AG08395 (cell line): Measurements from ENCODE around the gene TPM2.

Source experiments
- DNase-seq: peaks from one replicate; pipeline ENCODE4 v3.0.0; 2012; ENCODE audit warnings: mixed read lengths, low spot score

Gene TPM2

DNA sequence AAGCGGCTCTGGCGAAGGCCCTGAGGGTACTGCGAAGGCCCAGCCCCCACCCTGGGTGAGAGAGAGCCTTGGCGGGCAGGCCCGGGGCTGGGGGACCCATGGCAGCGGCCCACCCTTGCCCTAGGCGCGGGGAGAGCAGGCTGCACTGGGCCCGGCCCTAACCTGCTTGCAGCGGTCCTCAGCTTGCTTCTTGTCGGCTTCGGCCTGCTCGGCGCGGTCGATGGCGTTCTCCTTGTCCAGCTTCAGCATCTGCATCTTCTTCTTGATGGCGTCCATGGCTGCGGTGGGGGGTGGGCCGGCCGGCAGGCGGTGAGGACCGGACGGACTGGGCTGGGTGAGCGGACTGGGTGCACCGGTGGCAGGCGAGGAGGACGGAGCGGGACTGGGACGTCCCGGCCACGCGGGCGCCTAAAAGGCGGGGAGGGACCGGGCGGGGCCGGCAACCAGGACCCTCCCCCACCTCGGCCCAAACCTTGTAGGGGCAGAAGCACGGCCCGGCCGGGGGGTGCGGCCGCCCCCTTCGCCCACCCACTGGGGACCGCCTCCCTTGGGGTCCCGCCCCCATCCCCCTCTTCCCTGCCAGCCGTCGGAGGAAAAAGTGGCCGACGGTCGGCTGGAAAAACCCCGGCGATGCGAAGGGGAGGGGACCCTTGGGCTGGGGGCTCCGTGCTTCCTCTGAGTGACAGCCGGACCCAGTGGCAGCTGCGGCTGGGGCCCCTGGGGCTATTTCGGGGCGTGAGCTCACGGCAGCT, at the start of gene TPM2:
Gene TPM2, minus strand, starts transcription at position 384 of the 752 bp plus-strand sequence. Its CDS starts 108 bp downstream, at position 276.
- peak; percentile 93 for DNase-seq

DNA sequence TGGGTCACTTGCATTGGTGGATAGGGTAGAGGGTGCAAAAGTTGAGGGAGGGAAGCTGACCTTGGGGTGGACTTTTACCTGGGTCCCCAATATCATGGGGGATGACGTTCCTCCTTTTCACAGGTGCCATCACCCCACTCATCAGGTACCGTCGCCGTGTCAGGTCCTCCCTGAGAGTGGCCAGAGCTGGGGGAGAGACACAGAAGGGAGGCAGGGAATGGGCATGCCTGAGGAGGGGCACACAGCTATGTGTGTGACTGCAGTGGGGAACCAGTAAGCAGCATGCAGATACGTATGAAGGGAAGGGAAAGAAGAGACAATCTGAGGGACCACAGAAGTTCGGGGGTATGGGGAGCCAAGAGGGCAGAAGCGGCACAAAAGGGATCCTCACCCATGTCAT, 49.2 kb upstream of the TPM2 start:
- DNase-seq = no peak

DNA sequence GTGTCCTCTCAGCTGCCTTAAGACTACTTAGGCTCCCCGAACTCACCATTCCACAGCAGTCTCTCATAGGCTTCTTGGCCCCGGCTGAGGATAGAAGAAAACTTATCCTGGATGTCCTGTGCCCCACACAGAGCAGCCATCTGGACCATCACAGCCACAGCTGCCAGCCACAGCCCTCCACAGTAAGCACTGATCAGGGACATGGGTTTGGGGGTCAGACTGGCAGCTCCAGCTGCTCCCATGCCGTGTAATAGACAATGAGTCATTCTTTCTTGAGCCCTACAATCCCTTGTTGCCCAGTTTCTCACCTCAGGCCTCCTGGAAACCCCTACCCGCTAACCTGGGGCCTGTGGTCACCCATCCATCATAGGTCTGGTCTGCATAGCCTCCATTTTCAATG, 48.5 kb upstream of the TPM2 start:
- no peak for DNase-seq

DNA sequence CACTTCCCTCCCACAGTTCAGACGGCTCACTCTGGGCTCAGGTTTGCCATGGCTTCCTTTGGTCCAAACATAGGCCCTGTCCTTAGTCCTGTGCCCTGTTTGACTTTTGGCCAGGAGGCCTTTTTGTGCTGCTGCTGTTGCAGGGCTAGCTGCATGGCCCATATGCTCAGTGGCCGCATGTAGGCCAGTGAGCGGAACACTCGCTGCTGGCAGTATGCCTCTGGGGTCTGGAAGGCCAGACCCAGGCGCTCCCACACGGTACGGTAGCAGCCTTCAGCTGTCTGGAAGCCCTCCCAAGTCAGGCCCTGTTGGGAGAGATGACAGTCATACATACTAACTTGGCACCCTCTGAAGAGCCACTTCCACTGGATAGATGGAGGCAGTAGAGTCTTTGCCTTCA, 47.4 kb upstream of the TPM2 start:
- no peak for DNase-seq

DNA sequence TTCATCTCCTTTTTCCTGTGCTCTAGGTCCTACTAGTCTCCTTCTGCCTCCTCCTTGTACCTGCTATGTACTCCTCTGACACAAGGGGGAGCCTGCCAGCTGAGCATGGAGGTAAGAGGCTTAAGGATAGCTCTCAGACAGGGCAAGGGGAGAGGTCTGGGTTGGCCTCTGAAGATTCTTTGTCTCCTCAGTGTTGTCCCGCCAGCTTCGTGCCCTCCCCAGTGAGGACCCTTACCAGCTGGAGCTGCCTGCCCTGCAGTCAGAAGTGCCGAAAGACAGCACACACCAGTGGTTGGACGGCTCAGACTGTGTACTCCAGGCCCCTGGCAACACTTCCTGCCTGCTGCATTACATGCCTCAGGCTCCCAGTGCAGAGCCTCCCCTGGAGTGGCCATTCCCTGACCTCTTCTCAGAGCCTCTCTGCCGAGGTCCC, 46.5 kb upstream of the TPM2 start:
- peak; percentile 77 for DNase-seq

DNA sequence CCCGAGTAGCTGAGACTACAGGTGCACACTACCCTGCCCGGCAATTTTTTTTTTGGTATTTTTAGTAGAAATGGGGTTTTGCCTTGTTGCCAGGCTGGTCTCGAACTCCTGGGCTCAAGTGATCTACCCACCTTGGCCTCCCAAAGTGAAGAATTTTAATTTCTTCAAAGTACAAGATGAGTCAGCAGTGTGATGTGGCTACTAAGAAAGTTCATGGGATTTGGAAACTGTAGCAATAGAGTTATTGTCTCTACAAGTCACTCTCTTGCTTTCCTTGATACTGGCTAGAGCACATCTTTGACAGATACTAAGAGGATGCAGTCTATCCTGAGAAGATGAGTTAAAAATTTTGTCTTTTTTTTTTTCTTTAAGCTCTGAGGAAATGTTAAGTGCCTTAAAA, 44.4 kb upstream of the TPM2 start:
- DNase-seq = no peak

DNA sequence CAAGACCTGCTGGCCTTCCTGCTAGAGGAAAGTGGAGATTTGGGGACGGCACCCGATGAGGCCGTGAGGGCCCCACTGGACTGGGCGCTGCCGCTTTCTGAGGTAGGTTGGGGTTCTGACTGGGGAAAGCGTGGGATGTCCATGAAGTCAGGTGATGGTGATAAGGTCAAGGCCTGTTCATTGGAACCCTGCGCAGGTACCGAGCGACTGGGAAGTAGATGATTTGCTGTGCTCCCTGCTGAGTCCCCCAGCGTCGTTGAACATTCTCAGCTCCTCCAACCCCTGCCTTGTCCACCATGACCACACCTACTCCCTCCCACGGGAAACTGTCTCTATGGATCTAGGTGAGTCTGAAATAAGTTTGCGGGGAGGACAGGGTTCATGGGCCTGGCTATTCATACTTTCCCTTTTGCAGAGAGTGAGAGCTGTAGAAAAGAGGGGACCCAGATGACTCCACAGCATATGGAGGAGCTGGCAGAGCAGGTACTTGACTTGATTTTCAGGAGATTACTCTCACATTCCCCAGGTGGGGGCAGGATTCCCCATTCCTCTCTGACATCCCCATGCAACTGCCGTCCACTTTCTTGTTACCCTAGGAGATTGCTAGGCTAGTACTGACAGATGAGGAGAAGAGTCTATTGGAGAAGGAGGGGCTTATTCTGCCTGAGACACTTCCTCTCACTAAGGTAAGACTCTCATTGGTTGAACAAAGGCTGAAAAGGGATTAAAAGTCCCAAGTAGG, 43.2 kb upstream of the TPM2 start:
- DNase-seq = peak; percentile 57

DNA sequence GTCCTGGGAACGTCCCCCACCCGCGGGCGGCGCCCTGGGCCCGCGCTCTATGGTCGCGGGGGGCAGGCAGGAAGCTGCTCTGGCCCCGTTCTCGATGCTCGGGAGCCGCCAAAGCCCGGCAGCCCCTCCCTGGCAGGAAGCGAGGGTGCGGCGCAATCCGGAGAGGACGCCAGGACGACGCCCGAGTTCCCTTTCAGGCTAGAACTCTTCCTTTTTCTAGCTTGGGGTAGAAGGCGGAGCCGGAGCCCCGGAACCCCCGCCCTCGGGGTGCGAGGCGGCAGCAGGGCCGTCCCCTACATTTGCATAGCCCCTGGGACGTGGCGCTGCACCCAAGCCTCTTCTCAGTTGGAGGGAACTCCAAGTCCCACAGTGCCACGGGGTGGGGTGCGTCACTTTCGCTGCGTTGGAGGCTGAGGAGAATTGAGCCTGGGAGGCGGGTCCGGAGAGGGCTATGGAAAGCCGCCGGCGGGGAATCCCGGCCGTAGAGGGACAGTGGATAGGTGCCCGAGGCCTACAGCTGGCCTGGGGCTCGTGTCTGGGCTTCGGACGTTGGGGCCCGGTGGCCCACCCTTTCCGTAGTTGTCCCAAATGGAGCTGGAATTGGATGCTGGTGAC, 42.6 kb upstream of the TPM2 start, which contains the start of the genes CREB3 and TLN1:
Gene CREB3, plus strand, starts transcription at position 482 of the 615 bp plus-strand sequence. Its CDS starts 107 bp downstream, at position 589.
Gene TLN1, minus strand, starts transcription at position 11 of the 615 bp plus-strand sequence. CDS start 6,501 bp downstream, outside the sequence.
- peak; percentile 97 for DNase-seq

DNA sequence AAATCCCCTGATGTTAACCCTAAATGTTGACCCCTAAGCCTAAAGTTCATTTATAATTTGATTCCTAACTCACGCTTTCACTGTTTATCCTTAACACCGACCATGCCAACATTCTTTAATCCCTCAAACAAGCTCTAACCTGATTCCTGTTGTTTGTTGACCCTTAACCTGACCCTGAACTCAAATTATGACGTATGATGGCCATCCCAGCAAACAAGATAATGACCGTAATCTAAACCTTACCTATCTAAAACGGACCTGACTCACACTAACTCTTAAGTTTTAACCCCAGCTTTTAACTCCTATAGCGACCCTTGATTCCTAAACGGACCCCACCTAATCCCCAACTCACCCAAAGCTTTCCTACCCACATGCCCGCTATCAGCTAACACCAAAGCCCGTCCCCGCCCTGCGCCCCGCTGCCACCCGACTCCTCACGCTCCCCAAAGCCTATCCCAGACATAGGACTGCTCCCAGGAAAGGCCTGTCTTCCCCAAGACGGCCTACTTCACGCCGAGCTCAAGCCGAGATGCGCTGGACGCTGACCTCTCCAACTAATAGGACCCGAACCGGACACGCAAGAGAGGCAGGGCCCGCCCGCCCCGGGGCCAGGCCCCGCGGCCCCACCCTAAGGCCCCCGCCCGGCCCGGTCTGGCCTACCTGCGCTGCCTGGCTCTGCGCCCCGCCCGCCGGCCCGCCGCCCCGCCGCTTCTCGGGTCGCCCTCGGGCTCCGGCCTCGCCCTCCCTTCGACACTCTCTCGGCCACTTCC, 41.9 kb upstream of the TPM2 start:
- no peak for DNase-seq

DNA sequence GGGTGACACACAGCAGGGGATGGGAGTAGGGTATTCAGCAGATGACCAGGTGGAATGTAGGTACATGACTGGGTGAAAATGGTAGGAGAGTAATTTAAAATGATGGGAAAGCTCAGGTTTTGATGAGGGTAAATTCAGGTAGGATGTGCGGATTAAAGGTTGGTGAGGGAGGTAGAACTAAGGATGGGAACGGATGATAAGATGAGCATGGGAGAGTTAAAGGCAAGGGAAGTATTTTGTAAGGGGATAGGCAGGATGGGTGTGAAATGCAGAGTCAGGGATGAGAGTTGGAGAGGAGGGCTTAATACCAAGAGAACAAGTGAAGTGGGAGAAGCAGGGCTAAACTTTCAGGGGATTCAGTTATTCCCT, 40.7 kb upstream of the TPM2 start:
- no peak for DNase-seq

DNA sequence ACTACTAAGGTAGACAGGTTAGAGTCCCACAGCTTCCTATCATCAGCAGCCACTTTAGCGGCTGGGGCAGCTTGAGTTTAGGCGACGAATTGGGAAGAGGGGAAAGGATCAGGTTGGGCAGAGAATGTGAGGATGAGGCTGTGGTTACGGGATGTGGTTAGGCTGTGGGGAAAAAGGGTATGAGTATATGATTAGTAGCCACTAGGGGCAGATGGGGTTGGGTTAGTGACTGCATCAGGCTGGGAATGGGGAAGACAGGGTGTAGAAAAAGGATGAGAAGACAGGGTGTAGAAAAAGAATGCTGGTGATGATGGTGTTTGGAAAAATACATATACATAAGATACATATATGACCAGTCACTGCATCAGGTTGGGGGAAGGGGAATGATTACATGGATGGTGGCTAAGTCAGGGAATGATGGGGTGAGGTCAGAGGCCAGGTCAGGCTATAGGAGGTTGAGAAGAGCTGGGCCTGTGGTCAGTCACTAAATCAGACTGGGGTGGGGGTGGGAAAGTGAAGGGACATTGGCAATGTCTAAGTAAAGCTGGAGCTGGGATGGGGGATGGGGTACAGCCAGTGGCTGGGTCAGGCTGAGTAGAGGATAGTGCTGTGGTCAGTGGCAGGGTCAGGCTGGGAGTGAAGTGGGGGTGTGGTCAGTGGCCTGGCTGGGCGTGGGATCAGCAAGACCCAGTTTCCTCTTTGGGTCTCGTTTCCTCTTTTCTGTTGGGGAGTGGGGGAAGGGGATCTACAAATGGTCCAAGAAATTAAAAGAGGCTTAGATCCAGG, 40.2 kb upstream of the TPM2 start:
- DNase-seq = peak; percentile 92

DNA sequence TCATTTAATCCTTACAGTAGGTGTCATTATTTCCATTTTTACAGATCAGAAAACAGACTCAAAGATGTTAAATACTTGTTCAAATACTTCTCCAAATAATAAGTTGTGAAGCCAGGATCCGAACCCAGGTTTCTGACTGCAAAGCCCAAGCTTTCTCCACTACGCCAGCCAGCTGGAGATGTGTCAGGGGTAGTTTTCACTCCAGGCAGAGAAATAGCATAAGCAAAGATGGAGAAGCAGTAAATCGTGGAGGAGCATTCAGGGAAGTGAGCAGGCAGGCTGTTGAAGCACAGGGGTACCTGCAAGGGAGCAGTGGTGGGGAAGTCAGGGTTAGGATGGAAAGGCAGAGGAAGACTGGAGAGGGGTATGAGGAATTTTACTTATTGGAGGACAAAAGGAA, 39.4 kb upstream of the TPM2 start:
- no peak for DNase-seq

DNA sequence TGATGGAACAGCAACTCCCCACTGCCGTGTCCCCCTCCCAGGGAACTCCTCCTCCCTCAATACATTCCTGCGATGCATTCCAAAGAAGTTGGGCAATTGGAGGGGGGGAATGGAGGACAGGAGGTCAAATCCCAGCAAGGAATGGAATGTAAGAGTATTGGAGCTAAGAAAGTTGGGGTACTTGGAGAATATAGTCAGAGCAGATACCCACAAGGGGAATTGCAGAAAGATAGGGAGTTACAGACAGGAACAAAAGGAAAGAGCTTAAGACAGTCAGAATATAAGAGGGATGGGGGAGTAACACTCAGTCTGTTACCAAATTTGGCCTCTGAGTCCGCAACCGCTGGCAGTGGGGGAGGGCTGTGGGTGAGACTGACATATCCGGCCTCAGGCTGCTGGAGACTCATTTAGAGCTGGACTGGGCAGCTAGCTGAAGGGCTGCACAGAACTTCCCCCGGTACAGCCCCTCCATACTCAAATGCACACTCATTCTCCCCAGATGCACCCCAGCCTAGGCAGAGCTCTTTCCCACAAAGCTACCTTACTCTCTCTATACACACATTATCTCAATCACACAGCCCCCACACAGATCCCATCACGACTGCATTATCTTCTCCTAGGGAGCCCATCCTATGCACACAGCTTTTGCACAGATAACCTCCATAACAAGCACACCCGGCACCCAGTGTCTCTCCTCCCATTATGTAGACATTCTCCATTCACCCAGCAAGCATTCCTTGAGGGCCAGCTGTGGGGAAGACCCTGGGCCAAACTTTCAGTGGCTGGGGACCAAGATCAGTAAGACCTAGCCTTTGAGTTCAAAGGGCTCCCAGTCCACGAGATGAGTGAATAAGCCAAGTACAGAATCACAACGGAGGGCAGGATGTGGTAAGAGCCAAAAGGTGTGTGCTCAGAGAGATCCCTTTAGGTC, 38.6 kb upstream of the TPM2 start:
- peak; percentile 82 for DNase-seq

DNA sequence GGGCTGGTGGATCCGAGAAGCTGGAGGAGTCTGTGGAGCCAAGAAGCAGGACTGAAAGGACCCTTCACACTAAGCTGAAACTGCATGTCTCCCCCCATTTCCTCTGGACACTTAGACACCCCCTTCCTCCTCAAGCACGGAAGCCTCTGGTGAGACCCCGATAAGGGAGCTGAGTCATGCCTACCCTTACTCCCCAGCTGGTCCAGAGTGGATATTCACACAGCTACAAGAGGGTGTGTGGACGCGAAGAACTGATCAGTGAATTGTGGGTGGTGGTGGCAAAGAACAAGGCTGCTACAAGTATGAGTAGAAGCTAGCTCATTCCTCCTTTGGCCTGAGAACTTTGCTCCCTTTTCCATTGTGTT, 37.9 kb upstream of the TPM2 start:
- no peak for DNase-seq

DNA sequence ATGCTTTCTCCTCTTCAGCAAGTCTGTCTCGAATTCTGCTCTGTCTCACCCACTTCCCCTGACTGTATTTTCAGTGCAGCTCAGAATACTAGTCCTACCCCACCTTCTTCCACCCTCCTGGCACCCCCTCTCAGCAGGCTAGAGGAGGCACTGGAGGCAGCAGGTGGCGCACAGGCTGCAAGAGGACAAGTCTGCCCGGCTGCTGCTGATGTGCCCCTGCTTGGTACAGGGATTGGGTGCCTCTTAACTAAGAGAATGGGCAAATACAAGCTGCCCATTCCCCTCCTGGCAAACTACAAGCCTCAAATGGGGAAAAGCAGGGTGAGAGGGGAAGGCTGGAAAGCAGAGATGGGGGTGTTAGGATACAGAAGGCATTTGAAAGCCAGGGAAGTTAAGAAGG, 37.2 kb upstream of the TPM2 start:
- DNase-seq = no peak

DNA sequence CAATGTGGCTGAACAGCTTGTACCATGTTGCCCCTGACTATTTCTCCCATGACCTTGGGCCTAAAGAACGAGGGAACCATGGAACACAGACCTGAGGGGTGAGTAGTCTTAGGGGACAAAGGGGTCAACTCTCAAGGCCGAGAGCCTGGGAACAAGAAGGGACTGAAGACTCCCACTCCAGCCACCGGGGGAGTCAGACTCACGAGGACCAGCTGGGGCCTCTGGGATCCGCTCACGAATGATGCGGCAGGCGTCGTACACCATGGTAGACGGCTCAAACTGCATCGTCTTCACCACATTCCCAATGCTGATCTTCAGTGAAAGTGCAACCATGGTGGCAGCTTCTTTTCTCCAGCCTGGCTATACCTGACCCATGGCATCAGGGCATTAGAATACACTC, 35.6 kb upstream of the TPM2 start:
- DNase-seq = no peak

DNA sequence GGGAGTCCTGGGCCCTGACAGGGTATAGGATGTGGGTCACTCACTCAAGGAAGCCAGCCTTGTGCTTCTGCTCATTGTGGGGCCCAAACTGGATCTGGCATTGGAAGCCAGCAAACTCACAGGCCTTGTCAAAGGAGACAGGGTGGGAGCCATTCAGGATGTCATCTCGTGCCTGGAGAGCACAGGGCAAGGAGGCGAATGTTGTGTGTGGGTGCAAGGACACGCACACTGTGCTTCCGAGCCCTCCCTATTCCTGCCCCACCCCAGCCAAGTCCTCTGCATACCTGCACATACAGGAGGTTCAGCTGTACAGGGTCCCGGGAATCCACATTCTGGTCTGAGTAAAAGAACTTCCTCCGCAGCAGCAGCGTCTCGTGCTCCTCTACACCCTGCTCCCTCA, 34.2 kb upstream of the TPM2 start:
- no peak for DNase-seq

DNA sequence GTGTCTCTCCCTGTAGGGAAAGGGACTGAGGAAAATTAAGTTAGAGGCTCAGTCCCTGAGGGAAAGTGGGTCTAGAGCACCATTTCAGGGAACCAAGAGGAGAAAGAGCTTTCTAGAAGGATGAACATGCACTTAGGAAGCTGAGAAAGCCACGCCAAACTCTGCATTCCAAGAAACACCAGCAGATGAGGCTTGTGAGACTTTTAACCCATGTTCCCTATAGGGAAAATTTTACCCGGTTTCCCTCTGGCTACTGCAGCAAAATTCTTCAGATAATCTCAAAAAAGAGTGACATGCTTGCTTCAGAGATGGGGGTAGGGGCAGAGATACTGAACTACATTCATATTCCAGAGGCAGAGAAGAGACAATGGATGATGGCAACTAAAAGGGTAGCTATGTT, 33.7 kb upstream of the TPM2 start:
- DNase-seq = no peak

DNA sequence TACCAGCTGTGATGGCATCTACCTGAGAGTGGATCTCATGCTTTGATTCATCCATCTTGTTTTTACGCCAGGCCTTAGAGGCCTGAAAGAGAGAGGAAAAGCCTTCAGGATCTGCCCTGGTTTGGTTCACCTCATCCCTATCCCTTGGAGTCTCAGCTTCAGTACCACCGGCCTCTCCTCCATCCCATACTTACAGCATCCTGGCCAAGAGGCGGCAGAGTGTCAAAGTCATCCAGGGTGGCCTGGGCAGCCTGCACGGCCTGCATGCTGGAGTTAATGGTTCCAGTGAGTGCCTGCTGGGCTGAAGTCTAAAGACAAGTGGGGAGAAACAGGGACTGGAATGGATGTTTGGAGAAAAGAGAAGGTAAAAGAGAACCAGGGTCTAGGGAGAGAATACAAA, 29.8 kb upstream of the TPM2 start:
- DNase-seq = no peak
